Measurements from ENCODE around the gene LCTL.

DNA sequence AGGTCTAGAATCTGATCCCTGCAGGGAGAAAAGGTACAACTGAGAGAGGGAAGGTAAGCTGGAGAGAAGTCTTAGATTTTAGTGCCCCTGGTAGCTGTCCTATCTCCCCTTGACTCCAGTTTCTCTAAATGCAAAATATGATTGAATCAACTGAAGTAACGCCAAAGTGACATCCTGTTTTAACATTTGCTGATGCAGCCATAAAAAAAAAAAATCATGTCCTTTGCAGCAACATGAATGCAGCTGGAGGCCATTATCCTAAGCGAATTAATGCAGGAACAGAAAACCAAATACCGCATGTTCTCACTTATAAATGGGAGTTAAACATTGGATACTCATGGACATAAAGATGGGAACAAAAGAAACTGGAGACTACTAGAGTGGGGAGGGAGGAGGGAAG, 42.4 kb upstream of the LCTL start:
- no peak for TF ChIP-seq EZH2 (IDR thresholded peaks at IDR 0.05; ENCODE audit: borderline replicate concordance, insufficient read depth, low read depth, low read length, poor library complexity, severe bottlenecking)
- TF ChIP-seq, protein P1, sequence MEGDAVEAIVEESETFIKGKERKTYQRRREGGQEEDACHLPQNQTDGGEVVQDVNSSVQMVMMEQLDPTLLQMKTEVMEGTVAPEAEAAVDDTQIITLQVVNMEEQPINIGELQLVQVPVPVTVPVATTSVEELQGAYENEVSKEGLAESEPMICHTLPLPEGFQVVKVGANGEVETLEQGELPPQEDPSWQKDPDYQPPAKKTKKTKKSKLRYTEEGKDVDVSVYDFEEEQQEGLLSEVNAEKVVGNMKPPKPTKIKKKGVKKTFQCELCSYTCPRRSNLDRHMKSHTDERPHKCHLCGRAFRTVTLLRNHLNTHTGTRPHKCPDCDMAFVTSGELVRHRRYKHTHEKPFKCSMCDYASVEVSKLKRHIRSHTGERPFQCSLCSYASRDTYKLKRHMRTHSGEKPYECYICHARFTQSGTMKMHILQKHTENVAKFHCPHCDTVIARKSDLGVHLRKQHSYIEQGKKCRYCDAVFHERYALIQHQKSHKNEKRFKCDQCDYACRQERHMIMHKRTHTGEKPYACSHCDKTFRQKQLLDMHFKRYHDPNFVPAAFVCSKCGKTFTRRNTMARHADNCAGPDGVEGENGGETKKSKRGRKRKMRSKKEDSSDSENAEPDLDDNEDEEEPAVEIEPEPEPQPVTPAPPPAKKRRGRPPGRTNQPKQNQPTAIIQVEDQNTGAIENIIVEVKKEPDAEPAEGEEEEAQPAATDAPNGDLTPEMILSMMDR (IDR thresholded peaks at IDR 0.05), result no peak

Data from B cell (primary cell).